A673 (cell line): ENCODE measurements around the gene PRSS22.
A peak's percentile ranks its signal among the peaks of the same experiment; 100 is the strongest.

ENCODE experiments used
- EZH2 ChIP-seq: fragments of 200-600 bp; sonication (generic); IDR thresholded peaks from 2 replicates; pipeline ENCODE4 v1.6.1; 2017; ENCODE audit warnings: borderline replicate concordance, low read depth, mild to moderate bottlenecking, mixed read lengths, antibody characterized with exemption, low read length; ENCODE audit not compliant: poor library complexity, severe bottlenecking
- TF ChIP-seq, protein P1 (sequence below): fragments of 300-800, 200-600 bp; sonication (generic); conservative IDR thresholded peaks from 2 replicates; pipeline ENCODE4 v1.5.1; 2017; ENCODE audit warnings: low read depth, mild to moderate bottlenecking, antibody characterized with exemption, low read length, moderate library complexity, mixed read lengths

DNA sequence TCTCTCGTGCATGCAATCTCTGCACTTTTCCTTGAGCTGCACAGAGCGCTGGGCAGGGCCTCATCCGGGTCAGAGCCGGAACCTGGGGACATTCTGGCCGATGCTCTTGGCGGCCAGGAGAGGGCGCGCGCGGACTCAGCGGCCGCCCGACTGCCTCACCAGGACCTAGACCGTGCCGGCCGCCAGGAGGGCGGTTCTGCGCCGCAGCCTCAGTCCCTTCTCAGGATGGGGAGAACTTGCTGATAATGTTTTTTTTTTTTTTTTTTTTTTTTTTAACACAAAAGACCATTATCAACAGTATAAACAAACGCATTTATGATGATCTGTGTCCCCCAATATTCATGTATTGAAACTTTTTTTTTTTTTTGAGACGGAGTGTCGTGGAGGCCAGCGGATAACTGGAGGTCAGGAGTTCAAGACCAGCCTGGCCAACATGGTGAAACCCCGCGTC lies 17.0 kb upstream of the PRSS22 start:
- TF ChIP-seq, protein P1, sequence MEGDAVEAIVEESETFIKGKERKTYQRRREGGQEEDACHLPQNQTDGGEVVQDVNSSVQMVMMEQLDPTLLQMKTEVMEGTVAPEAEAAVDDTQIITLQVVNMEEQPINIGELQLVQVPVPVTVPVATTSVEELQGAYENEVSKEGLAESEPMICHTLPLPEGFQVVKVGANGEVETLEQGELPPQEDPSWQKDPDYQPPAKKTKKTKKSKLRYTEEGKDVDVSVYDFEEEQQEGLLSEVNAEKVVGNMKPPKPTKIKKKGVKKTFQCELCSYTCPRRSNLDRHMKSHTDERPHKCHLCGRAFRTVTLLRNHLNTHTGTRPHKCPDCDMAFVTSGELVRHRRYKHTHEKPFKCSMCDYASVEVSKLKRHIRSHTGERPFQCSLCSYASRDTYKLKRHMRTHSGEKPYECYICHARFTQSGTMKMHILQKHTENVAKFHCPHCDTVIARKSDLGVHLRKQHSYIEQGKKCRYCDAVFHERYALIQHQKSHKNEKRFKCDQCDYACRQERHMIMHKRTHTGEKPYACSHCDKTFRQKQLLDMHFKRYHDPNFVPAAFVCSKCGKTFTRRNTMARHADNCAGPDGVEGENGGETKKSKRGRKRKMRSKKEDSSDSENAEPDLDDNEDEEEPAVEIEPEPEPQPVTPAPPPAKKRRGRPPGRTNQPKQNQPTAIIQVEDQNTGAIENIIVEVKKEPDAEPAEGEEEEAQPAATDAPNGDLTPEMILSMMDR, result peak; percentile 95
- TF ChIP-seq EZH2, result no peak
